ENCODE results near the gene KRT37.

GRCh38 chr17:41437254-41437653, 12.9 kb upstream of the KRT37 start:
- TF ChIP-seq, protein P1, sequence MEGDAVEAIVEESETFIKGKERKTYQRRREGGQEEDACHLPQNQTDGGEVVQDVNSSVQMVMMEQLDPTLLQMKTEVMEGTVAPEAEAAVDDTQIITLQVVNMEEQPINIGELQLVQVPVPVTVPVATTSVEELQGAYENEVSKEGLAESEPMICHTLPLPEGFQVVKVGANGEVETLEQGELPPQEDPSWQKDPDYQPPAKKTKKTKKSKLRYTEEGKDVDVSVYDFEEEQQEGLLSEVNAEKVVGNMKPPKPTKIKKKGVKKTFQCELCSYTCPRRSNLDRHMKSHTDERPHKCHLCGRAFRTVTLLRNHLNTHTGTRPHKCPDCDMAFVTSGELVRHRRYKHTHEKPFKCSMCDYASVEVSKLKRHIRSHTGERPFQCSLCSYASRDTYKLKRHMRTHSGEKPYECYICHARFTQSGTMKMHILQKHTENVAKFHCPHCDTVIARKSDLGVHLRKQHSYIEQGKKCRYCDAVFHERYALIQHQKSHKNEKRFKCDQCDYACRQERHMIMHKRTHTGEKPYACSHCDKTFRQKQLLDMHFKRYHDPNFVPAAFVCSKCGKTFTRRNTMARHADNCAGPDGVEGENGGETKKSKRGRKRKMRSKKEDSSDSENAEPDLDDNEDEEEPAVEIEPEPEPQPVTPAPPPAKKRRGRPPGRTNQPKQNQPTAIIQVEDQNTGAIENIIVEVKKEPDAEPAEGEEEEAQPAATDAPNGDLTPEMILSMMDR (IDR thresholded peaks at IDR 0.05) = no peak
- no peak for TF ChIP-seq POLR2A (IDR thresholded peaks at IDR 0.05)

Measured in body of pancreas (tissue), 4 donors.